Effector CD8-positive, alpha-beta T cell (primary cell): ENCODE measurements around the gene DYNC1LI1.
"Not testable (repeated sequence)": the region's sequence is repeated elsewhere in the genome, so short reads cannot be mapped to it uniquely, and the experiment has no call there.

Experiments
- DNase-seq: peaks from one replicate; lab custom pipeline; 2025; lab: John Stamatoyannopoulos, UW

DYNC1LI1 gene

GRCh38 chr3:32531010-32531647, 39.5 kb downstream of the DYNC1LI1 start:
- DNase-seq, result no peak

- DNase-seq, result no peak
Measured at GRCh38 chr3:32525720-32526119, 44.9 kb downstream of the DYNC1LI1 start.

- no peak for DNase-seq
Measured at GRCh38 chr3:32522682-32523081, 48.0 kb downstream of the DYNC1LI1 start.

GRCh38 chr3:32518921-32519320, 51.7 kb downstream of the DYNC1LI1 start:
- DNase-seq, result not testable (repeated sequence)

- DNase-seq, result not testable (repeated sequence)
Measured at GRCh38 chr3:32516751-32517150, 53.9 kb downstream of the DYNC1LI1 start.

- no peak for DNase-seq
Measured at GRCh38 chr3:32511005-32511404, 59.7 kb downstream of the DYNC1LI1 start.

- peak; percentile 27 for DNase-seq
Measured at GRCh38 chr3:32510075-32510724, 60.5 kb downstream of the DYNC1LI1 start.

GRCh38 chr3:32508711-32509110, 61.9 kb downstream of the DYNC1LI1 start:
- DNase-seq, result no peak

- DNase-seq, result no peak
Measured at GRCh38 chr3:32506466-32506865, 64.2 kb downstream of the DYNC1LI1 start.

GRCh38 chr3:32502946-32503286, 67.7 kb downstream of the DYNC1LI1 start:
- no peak for DNase-seq

- DNase-seq, result peak; percentile 76
Measured at GRCh38 chr3:32502118-32502945, 68.3 kb downstream of the DYNC1LI1 start, which contains the start of gene CMTM6. Gene CMTM6, minus strand, starts transcription at chr3:32502852. Its CDS starts 107 bp downstream, at chr3:32502745.

GRCh38 chr3:32501783-32502117, 68.9 kb downstream of the DYNC1LI1 start:
- DNase-seq, result no peak

- DNase-seq, result no peak
Measured at GRCh38 chr3:32500880-32501782, 69.5 kb downstream of the DYNC1LI1 start.

- DNase-seq, result no peak
Measured at GRCh38 chr3:32500231-32500630, 70.4 kb downstream of the DYNC1LI1 start.

- DNase-seq, result no peak
Measured at GRCh38 chr3:32499585-32499984, 71.1 kb downstream of the DYNC1LI1 start.

- DNase-seq, result no peak
Measured at GRCh38 chr3:32498992-32499391, 71.7 kb downstream of the DYNC1LI1 start.

GRCh38 chr3:32498252-32498651, 72.4 kb downstream of the DYNC1LI1 start:
- DNase-seq, result no peak

- no peak for DNase-seq
Measured at GRCh38 chr3:32495609-32496008, 75.0 kb downstream of the DYNC1LI1 start.

- no peak for DNase-seq
Measured at GRCh38 chr3:32495085-32495484, 75.6 kb downstream of the DYNC1LI1 start.

- DNase-seq, result no peak
Measured at GRCh38 chr3:32493437-32494414, 76.9 kb downstream of the DYNC1LI1 start.
